Measurements from ENCODE around the gene GLIS1.

- TF ChIP-seq CTCF (IDR thresholded peaks at IDR 0.05; ENCODE audit: borderline replicate concordance, extremely low read depth, low read length, poor library complexity, severe bottlenecking): no peak
- no peak for TF ChIP-seq EZH2 (IDR thresholded peaks at IDR 0.05; ENCODE audit: borderline replicate concordance, low read depth, low read length, severe bottlenecking)
Observed at GRCh38 chr1:53594391-53595180, 144.4 kb downstream of the GLIS1 start.

All from DND-41 (cell line).